HFF-Myc (cell line): ENCODE measurements around the gene KLHL30.

Experiments used
- DNase-seq: peaks from one replicate; pipeline ENCODE4 v3.0.0-alpha.2; 2011; ENCODE audit warnings: low read depth; ENCODE audit errors: extremely low read depth
- H3K4me3 ChIP-seq: replicated peaks from 2 replicates; pipeline ENCODE4 v1.5.1; 2011; ENCODE audit warnings: low read depth, mild to moderate bottlenecking, control low read depth, low read length
- CTCF ChIP-seq: IDR thresholded peaks from 2 replicates; pipeline ENCODE4 v1.5.1; 2012; ENCODE audit warnings: mild to moderate bottlenecking, low read depth, low read length, control low read depth; ENCODE audit errors: missing control alignments

KLHL30 gene

DNA sequence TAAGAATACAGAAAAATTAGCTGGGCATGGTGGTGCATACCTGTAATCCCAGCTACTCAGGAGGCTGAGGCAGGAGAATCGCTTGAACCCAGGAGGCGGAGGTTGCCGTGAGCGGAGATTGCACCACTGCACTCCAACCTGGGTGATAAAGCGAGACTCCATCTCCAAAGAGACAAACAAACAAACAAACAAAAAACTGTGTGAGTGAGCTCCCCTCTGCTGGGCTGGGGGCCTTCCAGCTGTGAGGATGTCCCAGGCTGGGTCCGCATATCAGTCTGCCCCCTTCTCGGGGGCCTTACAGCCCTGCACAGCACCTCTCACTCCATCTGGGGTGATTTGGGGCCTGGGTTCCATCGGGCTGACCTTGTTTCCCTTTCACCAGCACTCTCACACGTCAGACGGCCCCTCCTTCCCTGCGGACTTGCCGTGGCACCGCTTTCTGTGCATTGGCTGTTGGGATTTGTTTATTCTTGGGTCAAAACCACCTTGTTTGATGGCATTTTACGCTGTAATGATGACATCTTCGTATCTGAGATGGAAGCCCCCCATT, 2.8 kb upstream of the KLHL30 start:
- no peak for DNase-seq
- no peak for TF ChIP-seq CTCF
- H3K4me3 ChIP-seq: no peak overlapping the region

GRCh38 chr2:238136820-238137537, 1.5 kb upstream of the KLHL30 start:
- no peak overlapping the region for H3K4me3 ChIP-seq
- no peak for TF ChIP-seq CTCF
- DNase-seq: no peak

GRCh38 chr2:238137885-238138284, 583 bp upstream of the KLHL30 start:
- H3K4me3 ChIP-seq: no peak overlapping the region
- no peak for TF ChIP-seq CTCF
- no peak for DNase-seq

- DNase-seq: no peak
- TF ChIP-seq CTCF: peak; percentile 68
- H3K4me3 ChIP-seq: no peak overlapping the region
These were observed 950 bp downstream of the KLHL30 start for GRCh38 chr2:238139196-238140039.

- no peak for DNase-seq
- TF ChIP-seq CTCF: no peak
- no peak overlapping the region for H3K4me3 ChIP-seq
These were observed 1.6 kb downstream of the KLHL30 start for GRCh38 chr2:238140040-238140439.

DNA sequence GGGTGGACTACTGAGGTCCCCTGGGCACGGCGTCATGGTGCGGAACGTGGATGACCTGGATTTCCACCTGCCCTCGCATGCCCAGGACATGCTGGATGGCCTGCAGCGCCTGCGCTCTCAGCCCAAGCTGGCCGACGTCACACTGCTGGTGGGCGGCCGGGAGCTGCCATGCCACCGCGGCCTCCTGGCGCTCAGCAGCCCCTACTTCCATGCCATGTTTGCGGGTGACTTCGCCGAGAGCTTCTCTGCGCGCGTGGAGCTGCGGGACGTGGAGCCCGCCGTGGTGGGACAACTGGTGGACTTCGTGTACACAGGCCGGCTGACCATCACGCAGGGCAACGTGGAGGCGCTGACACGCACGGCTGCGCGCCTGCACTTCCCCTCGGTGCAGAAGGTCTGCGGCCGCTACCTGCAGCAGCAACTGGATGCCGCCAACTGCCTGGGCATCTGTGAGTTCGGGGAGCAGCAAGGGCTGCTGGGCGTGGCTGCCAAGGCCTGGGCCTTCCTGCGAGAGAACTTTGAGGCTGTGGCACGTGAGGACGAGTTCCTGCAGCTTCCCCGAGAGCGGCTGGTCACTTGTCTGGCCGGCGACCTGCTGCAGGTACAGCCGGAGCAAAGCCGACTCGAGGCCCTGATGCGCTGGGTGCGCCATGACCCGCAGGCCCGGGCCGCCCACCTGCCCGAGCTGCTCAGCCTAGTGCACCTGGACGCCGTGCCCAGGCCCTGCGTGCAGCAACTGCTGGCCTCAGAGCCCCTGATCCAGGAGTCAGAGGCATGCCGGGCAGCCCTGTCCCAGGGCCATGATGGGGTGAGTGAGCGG, 2.5 kb downstream of the KLHL30 start:
- no peak for TF ChIP-seq CTCF

More for the DNA sequence above, 2.5 kb downstream of the KLHL30 start:
- DNase-seq: no peak
- H3K4me3 ChIP-seq: no peak overlapping the region
